NOMO-1 treated with dmso at 0.1 percent for 144 hours (cell line): ENCODE measurements around the gene PCA3.

Source experiments
- DNase-seq: peaks from one replicate; lab custom pipeline; 2025; ENCODE audit not compliant: unreplicated experiment; lab: John Stamatoyannopoulos, UW

Gene PCA3

GRCh38 chr9:76756268-76756640 is 8.0 kb upstream of the PCA3 start:
- DNase-seq: no peak

- no peak for DNase-seq
Measured at GRCh38 chr9:76756941-76757673, 7.1 kb upstream of the PCA3 start.

GRCh38 chr9:76758476-76758875 is 5.8 kb upstream of the PCA3 start:
- no peak for DNase-seq

GRCh38 chr9:76759732-76760131 is 4.5 kb upstream of the PCA3 start:
- no peak for DNase-seq

GRCh38 chr9:76761448-76761847 is 2.8 kb upstream of the PCA3 start:
- DNase-seq: no peak

- DNase-seq: no peak
Measured at GRCh38 chr9:76766126-76766525, 1.9 kb downstream of the PCA3 start.

- no peak for DNase-seq
Measured at GRCh38 chr9:76772686-76773445, 8.6 kb downstream of the PCA3 start.

GRCh38 chr9:76784881-76785280 is 20.6 kb downstream of the PCA3 start:
- DNase-seq: no peak

GRCh38 chr9:76785501-76785900 is 21.3 kb downstream of the PCA3 start:
- no peak for DNase-seq

- DNase-seq: no peak
Measured at GRCh38 chr9:76787677-76788076, 23.4 kb downstream of the PCA3 start.

- DNase-seq: no peak
Measured at GRCh38 chr9:76789840-76790239, 25.6 kb downstream of the PCA3 start.

- DNase-seq: no peak
Measured at GRCh38 chr9:76793784-76794431, 29.7 kb downstream of the PCA3 start.

GRCh38 chr9:76796296-76796695 is 32.1 kb downstream of the PCA3 start:
- DNase-seq: no peak

- DNase-seq: no peak
Measured at GRCh38 chr9:76798527-76798926, 34.3 kb downstream of the PCA3 start.

GRCh38 chr9:76799473-76799872 is 35.2 kb downstream of the PCA3 start:
- DNase-seq: no peak

GRCh38 chr9:76800901-76801300 is 36.7 kb downstream of the PCA3 start:
- DNase-seq: no peak

GRCh38 chr9:76803083-76803482 is 38.8 kb downstream of the PCA3 start:
- no peak for DNase-seq

- no peak for DNase-seq
Measured at GRCh38 chr9:76803762-76804161, 39.5 kb downstream of the PCA3 start.

GRCh38 chr9:76808636-76809035 is 44.4 kb downstream of the PCA3 start:
- DNase-seq: no peak

- DNase-seq: no peak
Measured at GRCh38 chr9:76810377-76810957, 46.2 kb downstream of the PCA3 start.

GRCh38 chr9:76812591-76812990 is 48.4 kb downstream of the PCA3 start:
- DNase-seq: no peak

GRCh38 chr9:76817489-76817888 is 53.3 kb downstream of the PCA3 start:
- no peak for DNase-seq
